NCI-H2107 treated with DMSO at 0.1 percent for 48 hours (cell line): Measurements from ENCODE around the gene NXNL1.
"Not testable (repeated sequence)": the region's sequence is repeated elsewhere in the genome, so short reads cannot be mapped to it uniquely, and the experiment has no call there.

ENCODE experiments used
- DNase-seq: peaks from one replicate; lab custom pipeline; 2025; ENCODE audit not compliant: unreplicated experiment; lab: John Stamatoyannopoulos, UW

The NXNL1 gene

DNA sequence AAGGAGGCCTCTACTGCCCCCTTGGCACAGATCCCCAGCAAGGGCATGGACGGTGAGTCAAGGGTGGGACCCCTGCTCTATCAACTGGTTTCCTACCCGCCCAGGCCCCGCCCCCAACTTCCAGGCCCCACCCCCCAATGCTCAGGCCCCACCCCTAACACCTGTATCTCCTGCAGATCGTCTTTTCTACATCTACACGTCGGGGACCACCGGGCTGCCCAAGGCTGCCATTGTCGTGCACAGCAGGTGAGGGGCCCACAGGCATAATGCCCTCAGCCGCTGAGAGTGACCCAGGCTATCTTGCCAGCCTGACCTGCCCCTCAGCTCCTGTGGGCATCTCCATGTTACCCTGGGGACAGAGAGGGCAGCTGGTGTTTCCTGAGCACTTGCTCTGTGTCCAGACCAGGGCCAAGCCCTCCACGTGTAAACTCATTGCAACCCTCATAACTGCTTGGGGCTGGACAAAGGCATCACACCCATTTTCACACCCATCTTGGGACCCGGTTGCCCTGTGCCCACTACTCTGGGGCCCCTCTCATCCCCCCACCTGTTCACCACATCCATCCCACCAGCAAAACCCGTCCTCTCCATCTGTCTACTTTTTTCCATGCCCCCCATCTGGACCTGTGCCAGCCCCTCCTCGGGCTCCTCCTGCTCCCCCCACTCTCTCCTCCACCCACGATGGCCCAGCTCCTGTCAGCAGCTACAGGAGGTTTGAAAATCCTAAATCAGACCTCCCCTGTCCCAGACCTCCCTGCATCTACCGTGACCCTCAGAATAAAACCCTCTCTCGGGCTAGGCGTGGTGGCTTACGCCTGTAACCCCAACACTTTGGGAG, 26.8 kb upstream of the NXNL1 start:
- no peak for DNase-seq

DNA sequence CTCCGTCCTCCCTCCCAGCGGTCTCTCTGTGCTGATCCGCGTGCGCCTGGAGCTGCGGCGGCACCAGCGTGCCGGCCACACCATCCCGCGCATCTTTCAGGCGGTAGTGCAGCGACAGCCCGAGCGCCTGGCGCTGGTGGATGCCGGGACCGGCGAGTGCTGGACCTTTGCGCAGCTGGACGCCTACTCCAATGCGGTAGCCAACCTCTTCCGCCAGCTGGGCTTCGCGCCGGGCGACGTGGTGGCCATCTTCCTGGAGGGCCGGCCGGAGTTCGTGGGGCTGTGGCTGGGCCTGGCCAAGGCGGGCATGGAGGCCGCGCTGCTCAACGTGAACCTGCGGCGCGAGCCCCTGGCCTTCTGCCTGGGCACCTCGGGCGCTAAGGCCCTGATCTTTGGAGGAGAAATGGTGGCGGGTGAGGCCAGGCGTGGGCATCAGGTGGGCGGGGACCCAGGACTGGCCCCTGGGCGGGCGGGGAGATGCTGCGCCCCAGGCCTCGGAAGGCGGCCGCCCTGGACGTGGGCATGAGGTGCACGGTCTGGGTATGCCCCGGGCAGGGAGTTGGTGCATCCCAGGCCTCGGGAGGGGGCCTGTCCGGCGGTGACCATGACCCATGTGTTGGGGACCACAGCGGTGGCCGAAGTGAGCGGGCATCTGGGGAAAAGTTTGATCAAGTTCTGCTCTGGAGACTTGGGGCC, 26.0 kb upstream of the NXNL1 start:
- DNase-seq: no peak

DNA sequence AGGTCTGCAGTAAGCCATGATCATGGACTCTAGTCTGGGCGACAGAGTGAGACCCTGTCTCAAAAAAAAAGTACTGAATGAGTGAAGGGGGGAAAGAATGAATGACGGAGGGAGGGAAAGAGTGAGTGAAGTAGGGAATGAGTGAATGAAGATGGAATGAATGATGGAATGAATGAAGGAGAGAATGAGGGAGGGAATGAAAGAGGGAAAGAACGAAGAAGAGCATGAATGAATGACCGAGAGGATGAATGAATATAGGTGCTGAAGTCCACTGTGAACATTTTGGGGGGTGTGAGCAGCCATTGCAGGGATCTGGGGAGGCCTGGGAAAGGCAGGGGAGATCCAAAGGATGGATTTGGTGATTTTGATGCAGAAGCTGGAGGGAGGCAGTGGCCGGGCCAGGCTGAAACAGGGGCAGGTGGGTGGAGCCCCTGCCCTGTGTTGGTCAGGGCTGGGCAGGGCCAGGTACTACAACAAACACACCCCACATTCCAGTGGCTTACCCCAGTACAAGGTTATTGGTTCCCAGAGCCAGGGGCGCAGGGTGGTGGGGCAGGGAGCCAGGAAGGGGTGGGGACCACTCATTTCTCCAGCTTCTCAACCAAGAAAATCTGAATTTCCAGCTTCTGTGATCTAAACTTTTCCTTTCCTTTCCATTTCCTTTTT, 23.9 kb upstream of the NXNL1 start:
- no peak for DNase-seq

DNA sequence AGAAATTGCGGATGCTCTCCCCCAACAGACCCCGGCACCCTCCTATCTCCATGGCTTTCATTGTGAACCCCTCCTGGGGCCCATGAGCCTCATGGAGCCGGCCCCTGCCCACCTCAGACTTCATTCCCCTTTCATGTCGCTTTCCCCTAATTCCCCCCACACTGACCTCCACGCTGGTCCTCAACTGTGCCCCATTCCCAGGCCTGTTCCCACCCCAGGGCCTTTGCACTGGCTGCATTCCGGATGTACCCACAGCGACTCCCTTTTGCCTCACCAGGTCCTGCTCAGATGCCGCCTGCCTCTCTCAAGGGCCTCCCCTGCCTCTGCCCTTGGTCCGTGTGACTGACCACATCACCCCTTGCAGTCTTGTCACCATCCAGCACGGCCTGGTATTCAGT, 22.9 kb upstream of the NXNL1 start:
- no peak for DNase-seq

DNA sequence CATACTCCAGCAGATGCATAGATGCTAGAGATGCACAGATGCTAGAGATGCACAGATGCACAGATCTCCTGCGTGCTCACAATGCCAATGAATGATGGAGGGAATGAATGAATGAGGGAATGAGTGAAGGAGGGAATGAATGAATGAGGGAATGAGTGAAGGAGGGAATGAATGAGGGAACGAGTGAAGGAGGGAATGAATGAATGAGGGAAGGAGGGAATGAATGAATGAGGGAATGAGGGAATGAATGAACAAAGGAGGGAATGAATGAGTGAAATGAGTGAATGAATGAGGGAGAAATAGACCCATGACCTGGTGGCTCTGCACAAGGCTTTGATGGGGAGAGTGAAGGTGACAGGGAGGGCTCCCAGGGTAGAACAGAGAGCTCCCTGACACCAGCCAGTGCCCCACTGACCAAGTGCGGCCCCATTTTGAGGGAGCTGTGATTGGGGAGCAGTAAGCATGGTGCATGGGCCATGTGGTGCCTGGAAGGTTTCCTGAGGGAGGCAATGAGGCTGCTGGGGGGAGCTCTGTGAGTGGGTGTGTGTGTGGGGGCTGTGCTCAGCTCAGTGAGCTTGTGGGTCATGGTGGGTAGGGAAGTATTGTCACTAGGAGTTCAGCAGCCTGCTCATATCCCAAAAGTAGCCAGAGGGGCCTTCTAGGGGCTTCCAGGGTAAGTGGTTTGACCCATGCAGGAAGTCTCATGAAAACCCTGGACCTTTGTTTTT, 22.3 kb upstream of the NXNL1 start:
- DNase-seq: no peak

DNA sequence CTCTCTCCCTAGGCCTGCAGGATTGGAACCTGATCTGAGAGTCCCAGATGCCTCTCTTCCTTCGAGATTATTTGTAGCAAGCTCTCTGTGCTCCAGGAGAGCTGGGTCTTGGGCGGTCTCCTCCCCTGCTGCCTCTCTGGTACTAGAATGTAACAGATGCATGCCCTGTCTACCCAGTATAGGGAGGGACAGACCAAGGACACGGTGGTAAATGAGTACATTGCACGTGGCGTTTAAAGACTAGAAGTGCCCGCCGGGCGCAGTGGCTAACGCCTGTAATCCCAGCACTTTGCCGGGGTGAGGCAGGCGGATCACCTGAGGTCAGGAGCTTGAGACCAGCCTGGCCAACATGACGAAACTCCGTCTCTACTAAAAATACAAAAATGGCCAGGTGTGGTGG, 21.3 kb upstream of the NXNL1 start:
- DNase-seq: no peak

DNA sequence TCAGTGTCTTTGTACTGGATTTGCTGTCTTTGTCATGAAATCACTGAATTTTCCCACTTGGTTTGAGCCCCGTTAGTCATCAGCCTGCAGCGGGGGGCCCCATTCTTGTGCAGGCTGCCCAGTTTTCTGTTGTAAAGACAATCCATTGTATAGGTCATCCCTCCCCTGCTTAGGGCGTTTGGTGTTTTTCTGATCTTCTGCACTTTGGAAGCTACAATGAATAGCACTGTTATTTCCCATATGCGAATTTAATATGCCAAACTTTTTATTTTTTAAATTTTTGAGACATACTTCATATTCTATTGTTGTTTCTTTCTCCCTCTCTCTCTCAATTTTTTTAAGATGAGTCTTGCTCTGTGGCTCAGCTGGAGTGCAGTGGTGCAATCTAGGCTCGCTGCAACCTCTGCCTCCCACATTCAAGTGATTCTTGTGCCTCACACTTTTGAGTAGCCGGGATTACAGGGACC, 18.6 kb upstream of the NXNL1 start:
- no peak for DNase-seq

DNA sequence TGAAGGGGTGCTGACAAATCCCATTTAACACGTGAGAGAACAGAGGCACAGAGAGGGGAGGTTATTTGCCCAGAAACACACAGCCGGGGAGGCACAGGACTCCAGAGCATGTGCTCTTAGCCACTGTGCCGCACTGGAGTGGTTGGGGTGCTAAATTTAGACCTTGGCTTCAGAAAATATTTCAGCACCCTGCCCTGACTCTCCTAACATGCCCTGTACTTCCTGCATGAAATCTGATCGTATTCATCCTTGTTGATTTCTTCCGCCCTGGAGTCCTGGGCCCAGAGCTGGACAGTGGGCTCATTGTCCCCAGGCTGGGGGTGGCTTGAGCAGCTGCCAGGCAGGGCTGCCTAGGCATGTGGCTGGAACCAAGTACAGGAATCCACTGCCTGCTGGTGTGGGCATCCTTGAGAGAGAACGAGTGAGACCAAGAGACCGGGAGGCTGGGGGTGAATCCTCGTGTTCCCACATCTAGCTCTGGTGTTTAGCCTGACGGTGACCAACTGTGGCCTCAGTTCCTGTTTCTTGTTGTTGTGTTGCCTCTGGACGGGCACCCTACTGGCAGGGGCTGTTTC, 14.9 kb upstream of the NXNL1 start:
- DNase-seq: no peak

DNA sequence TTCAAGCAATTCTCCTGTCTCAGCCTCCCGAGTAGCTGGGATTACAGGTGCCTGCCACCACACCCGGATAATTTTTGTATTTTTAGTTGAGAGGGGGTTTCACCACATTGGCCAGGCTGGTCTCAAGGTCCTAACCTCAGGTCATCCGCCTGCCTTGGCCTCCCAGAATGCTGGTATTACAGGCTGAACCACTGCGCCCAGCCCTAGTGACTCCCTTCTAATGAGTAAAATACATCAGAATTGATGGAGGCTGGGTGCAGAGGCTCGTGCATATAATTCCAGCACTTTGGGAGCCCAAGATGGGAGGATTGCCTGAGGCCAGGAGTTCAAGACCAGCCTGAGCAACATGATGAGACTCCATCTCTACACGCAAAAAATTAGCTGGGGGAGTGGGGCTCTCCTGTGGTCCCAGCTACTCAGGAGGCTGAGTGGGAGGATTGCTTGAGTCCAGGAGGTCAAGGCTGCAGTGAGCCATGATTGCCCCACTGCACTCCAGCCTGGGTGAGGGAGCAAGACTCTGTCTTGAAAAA, 14.3 kb upstream of the NXNL1 start:
- DNase-seq: not testable (repeated sequence)

DNA sequence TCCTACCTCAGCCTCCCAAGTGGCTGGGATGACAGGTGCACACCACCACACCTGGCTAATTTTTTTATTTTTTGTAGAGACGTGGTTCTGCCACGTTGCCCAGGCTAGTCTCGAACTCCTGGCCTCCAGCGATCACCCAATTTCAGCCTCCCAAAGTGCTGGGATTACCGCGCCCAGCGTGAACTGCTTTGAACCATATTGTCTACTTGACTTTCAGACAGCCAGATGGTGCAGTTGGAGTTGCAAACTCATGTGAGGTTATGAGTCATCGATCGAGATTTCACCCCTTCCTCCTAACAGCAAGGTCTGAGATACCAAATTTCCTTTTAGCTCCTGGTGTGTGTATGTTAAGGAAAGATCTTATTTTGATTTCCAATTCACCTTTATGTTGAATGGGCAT, 12.3 kb upstream of the NXNL1 start:
- no peak for DNase-seq

DNA sequence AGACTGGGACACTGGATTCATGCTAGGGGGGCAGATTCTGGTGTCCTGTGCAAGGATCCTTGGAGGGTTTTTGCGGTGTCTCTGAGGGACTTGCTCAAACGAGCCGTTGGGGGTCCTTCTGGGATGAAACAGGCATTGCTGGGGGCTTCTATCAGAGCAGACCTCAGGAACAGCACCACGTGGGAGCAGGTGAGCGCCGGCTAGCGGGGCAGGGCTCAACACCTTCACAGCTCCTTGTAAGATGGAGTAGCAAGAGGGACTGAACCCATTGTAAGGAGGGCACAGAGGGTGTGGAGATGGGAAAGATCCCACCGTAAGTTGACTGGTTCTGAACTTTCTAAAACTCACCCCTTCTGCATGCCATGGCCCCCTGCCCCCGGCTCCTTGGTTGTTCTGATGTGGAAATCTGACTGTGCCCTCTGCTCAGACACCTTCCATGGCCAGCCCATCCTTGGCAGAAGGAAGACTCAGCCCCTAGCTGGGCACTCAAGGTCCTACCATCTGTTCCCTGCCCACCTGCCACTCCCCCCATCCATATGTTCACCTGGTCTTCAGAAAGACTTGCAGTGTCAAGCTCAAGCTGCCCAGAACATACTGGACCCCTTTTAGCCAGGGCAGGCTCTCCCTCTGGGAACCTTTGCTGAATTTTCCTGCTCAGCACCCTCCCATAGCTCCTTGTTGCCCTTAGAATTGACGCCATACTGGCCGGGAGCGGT, 10.8 kb upstream of the NXNL1 start:
- DNase-seq: no peak

DNA sequence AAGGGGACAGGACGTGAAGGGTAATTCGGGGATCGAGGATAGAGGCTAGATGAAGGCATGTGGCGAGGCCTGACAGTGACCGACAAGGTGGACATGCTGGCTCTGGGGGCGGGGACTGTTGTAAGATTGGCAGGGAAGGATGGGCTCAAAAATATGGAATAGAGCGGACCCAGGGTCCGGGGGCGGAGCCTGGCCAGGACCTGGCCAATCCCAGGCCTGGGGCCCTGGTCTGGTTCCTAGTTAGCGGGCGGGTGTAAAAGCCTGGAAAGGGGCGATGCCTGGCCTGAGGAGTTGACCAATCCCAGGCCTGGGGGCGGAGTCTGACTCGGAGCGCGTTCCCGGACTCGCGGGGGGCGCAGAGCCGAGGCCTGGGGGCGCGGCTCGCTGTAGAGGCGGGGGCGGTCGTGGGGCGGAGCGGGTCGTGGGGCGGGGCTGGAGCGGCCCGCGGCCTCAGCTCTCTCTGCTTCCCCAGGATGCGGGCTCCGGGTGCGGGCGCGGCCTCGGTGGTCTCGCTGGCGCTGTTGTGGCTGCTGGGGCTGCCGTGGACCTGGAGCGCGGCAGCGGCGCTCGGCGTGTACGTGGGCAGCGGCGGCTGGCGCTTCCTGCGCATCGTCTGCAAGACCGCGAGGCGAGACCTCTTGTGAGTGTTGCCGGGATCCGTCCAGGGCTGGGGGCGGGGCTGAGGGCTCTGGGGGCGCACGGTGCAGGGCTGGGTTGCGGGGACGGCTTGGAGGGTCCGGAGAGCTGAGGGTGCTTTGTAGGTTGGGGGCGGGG, 9.5 kb upstream of the NXNL1 start, which contains the start of gene SLC27A1:
TSS of gene SLC27A1 (plus strand) at position 457 of the 774 bp plus-strand sequence. CDS start at position 474, 17 bp downstream.
- DNase-seq: peak; percentile 82

DNA sequence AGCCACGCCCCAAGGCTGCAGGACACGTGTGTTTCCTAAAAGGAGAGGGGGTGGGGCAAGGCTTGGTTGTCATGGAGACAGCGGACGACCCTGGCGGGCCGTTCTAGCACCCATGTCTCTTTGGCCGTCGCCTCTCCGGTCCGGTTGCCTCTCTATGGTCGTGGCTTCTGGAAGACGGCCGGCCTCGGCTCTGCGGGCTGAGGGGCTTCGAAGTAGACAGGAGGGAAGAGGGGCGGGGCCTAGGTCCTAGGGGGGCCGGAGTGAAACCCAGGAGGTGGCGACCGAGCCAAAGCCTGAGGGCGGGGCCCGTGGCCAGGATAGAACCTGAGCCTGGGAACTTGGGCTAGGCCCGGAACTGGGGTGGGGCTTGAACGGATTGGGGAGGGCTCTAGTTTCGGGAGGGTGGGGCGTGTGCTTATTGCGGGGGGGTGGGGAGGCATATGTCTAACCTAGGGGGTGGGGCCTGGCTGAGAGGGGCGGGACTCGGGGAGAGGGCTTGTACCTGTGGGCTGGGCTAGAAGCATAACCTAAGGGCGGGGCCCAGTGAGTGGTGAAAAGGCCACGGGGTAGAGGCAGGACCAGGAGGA, 8.8 kb upstream of the NXNL1 start:
- DNase-seq: peak; percentile 80

DNA sequence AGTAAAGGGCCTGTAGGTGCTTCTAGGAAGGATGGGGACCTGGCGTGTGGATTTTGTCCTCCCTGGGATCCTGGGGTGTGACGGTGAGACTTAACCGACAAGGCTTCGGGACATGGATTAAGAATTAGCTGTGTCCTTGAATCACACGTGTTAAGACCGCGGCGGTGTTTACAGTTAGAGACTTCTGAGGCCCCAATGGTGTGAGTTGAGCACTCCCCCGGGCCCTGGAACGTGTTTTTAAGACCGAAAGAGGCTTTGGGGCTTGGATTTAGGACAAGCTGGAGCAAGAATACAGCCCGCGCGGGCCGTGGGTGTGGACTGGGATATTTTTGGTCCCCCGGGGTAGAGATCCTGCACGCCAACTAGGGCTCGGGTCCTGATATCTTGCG, 8.4 kb upstream of the NXNL1 start:
- no peak for DNase-seq

DNA sequence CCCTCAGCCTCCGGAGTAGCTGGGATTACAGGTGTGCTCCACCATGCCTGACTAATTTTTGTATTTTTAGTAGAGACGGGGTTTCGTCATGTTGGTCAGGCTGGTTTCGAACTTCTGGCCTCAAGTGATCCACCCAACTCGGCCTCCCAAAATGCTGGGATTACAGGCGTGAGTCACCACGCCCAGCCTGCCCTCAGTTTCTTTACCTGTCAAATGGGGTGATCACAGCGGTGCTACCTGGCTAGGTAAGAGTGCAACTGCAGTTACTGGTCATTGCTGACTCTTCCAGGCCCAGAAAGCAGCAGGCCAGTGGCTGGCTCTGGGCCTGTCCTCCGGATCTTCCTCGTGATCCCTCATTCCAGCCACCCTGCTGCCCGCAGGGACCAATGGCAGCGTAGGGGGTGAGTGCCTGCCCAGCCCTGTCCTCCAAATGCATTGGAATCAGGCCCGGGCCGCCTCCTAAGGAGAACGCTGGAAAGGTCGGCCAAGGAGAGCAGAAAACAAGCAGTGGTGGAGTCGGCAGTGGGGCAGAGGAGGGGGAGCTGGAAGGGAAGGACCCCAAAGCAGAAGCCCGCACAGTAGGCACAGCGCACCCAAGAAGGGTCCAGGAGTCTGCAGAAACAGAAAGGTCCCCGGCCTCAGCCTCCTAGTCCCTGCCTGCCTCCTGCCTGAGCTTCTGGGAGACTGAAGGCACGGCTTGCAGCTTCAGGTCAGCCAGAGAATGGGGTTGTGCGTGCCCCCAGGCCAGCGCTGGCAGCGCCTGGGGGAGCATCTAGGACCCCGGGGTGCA, 7.8 kb upstream of the NXNL1 start:
- DNase-seq: no peak

DNA sequence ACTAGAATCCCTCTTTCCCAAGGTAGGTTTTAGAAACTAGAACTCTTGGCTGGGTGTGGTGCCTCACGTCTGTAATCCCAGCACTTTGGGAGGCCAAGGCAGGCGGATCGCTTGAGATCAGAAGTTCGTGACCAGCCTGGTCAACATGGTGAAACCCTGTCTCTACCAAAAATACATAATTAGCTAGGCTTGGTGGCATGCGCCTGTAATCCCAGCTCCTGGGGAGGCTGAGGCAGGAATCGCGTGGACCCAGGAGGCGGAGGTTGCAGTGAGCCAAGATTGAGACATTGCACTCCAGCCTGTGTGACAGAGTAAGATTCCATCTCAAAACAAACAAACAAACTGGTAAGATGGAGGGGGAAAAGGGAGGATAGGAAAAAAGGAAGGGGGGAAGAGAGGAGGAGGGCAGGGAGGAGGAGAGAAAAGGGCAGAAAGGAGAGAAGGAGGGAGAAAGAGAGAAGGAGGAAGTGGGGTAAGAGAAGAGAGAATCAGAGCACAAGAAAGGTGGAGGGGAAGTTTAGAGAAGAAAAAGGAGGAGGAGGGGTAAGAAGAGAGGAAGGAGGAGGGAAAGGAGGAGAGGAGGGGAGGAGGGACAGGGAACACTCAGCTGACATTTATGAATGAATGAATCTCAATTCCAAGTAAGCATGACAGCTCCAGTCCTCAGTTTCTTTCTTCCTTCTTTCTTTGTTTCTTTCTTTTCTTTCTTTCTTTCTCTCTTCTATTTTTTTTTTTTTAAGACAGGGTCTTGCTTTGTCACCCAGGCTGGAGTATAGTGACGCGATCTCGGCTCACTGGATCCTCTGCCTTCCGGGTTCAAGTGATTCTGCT, 7.0 kb upstream of the NXNL1 start:
- DNase-seq: no peak

DNA sequence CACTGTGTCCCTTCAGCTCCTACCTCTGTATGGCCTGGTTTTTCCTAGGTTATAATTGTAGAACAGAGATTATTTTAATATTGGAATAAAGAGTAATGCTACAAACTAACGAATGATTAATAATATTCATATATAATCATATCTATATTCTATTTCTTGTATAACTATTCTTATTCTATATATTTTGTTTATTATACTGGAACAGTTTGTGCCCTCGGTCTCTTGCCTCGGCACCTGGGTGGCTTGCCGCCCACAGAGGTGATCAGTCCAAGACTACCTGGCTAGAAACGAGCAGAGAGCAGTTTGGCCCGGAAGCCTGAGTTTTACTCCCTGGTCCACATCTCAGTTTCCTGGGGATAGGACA, 5.7 kb upstream of the NXNL1 start:
- no peak for DNase-seq
